BLaER1 (cell line): ENCODE data around the gene CEP112.
A peak's percentile ranks its signal among the peaks of the same experiment; 100 is the strongest.

Experiments used
- H3K27ac ChIP-seq: shearing (Covaris generic); formaldehyde crosslinking; 2 replicates; pipeline ENCODE4 v1.8.1; 2022
- H3K27me3 ChIP-seq: shearing (Covaris generic); formaldehyde crosslinking; 2 replicates; pipeline ENCODE4 v1.8.1; 2022
- H3K36me3 ChIP-seq: shearing (Covaris generic); formaldehyde crosslinking; 2 replicates; pipeline ENCODE4 v1.8.1; 2022
- H3K4me1 ChIP-seq: shearing (Covaris generic); formaldehyde crosslinking; 2 replicates; pipeline ENCODE4 v1.8.1; 2022
- H3K4me2 ChIP-seq: shearing (Covaris generic); formaldehyde crosslinking; 2 replicates; pipeline ENCODE4 v1.8.1; 2022
- H3K4me3 ChIP-seq: shearing (Covaris generic); formaldehyde crosslinking; 2 replicates; pipeline ENCODE4 v1.8.1; 2022
- H3K9ac ChIP-seq: shearing (Covaris generic); formaldehyde crosslinking; 2 replicates; pipeline ENCODE4 v1.8.1; 2022
- H3K9me3 ChIP-seq: shearing (Covaris generic); formaldehyde crosslinking; 2 replicates; pipeline ENCODE4 v1.8.1; 2022
- H4K20me1 ChIP-seq: shearing (Covaris generic); formaldehyde crosslinking; 2 replicates; pipeline ENCODE4 v1.8.1; 2022
- Cebpa-rat ChIP-seq: shearing (Covaris generic); IDR thresholded peaks from 2 replicates; pipeline ENCODE4 v1.8.1; 2022

The CEP112 gene

GRCh38 chr17:65587534-65588180 is 604.3 kb downstream of the CEP112 start:
- H3K4me3 ChIP-seq, result no peak overlapping the region
- H3K9me3 ChIP-seq, result no peaks in the 10 kb centered on the region
- no peaks in the 10 kb centered on the region for H3K27me3 ChIP-seq
- no peak overlapping the region for H3K9ac ChIP-seq
- H4K20me1 ChIP-seq, result no peaks in the 10 kb centered on the region
- H3K4me1 ChIP-seq, result peaks cover 24% of the 10 kb centered on the region
- no peak overlapping the region for H3K27ac ChIP-seq
- H3K4me2 ChIP-seq, result peak overlapping the region; percentile 22; the same call in 1 of the 2 replicates
- TF ChIP-seq Cebpa-rat, result no peak
- no peaks in the 10 kb centered on the region for H3K36me3 ChIP-seq

- H3K27ac ChIP-seq, result no peak overlapping the region
- H3K9ac ChIP-seq, result no peak overlapping the region
- no peak overlapping the region for H3K4me2 ChIP-seq
- peaks cover 21% of the 10 kb centered on the region for H3K4me1 ChIP-seq
- no peaks in the 10 kb centered on the region for H3K27me3 ChIP-seq
- no peak overlapping the region for H3K4me3 ChIP-seq
- H3K9me3 ChIP-seq, result no peaks in the 10 kb centered on the region
- H4K20me1 ChIP-seq, result no peaks in the 10 kb centered on the region
- no peak for TF ChIP-seq Cebpa-rat
- H3K36me3 ChIP-seq, result no peaks in the 10 kb centered on the region
Measured at GRCh38 chr17:65586899-65587298, 605.0 kb downstream of the CEP112 start.
